Measurements from ENCODE around the gene MRPL40. TPM values are rescaled to one million over a fixed set of nuclear protein-coding genes. Genes with fewer than 3 reads are reported as not detected.

MRPL40 gene
- total RNA-seq, 1 donor from 2014 or later = 19.4 TPM

- DNase-seq (ENCODE audit: low read depth in 2 of 2) = no peak
Observed at GRCh38 chr22:19440411-19441195, 8.3 kb downstream of the MRPL40 start.

- no peak for DNase-seq (ENCODE audit: low read depth in 2 of 2)
Observed at GRCh38 chr22:19442166-19442565, 9.8 kb downstream of the MRPL40 start.

- DNase-seq (ENCODE audit: low read depth in 2 of 2) = no peak
Observed at GRCh38 chr22:19443544-19444211, 11.3 kb downstream of the MRPL40 start.

GRCh38 chr22:19445279-19445982 lies 13.1 kb downstream of the MRPL40 start:
- peak in 1 of 2 donors; percentile 43 for DNase-seq (ENCODE audit: low read depth in 2 of 2)

- peak; percentile 33 to 36 for DNase-seq (ENCODE audit: low read depth in 2 of 2)
Observed at GRCh38 chr22:19446603-19447329, 14.4 kb downstream of the MRPL40 start.

- DNase-seq (ENCODE audit: low read depth in 2 of 2) = peak; percentile 94 to 95
Observed at GRCh38 chr22:19447330-19448075, 15.2 kb downstream of the MRPL40 start, which contains the start of gene C22orf39. Gene C22orf39, minus strand, starts transcription at chr22:19447711. Its CDS starts 23 bp downstream, at chr22:19447688.

- peak in 1 of 2 donors; percentile 36 for DNase-seq (ENCODE audit: low read depth in 2 of 2)
Observed at GRCh38 chr22:19448076-19448607, 15.8 kb downstream of the MRPL40 start.

GRCh38 chr22:19448739-19449421 lies 16.5 kb downstream of the MRPL40 start:
- no peak for DNase-seq (ENCODE audit: low read depth in 2 of 2)

GRCh38 chr22:19449422-19449767 lies 17.1 kb downstream of the MRPL40 start:
- DNase-seq (ENCODE audit: low read depth in 2 of 2) = no peak

GRCh38 chr22:19450363-19451175 lies 18.2 kb downstream of the MRPL40 start:
- DNase-seq (ENCODE audit: low read depth in 2 of 2) = no peak

GRCh38 chr22:19451570-19451969 lies 19.2 kb downstream of the MRPL40 start:
- no peak for DNase-seq (ENCODE audit: low read depth in 2 of 2)

- DNase-seq (ENCODE audit: low read depth in 2 of 2) = no peak
Observed at GRCh38 chr22:19453718-19454117, 21.4 kb downstream of the MRPL40 start.

- DNase-seq (ENCODE audit: low read depth in 2 of 2) = no peak
Observed at GRCh38 chr22:19454156-19454555, 21.8 kb downstream of the MRPL40 start.

- DNase-seq (ENCODE audit: low read depth in 2 of 2) = no peak
Observed at GRCh38 chr22:19455033-19455432, 22.7 kb downstream of the MRPL40 start.

GRCh38 chr22:19455585-19456370 lies 23.4 kb downstream of the MRPL40 start:
- DNase-seq (ENCODE audit: low read depth in 2 of 2) = peak in 1 of 2 donors; percentile 50

GRCh38 chr22:19456541-19456940 lies 24.2 kb downstream of the MRPL40 start:
- DNase-seq (ENCODE audit: low read depth in 2 of 2) = no peak

GRCh38 chr22:19457828-19458428 lies 25.6 kb downstream of the MRPL40 start:
- no peak for DNase-seq (ENCODE audit: low read depth in 2 of 2)

- no peak for DNase-seq (ENCODE audit: low read depth in 2 of 2)
Observed at GRCh38 chr22:19460036-19460435, 27.7 kb downstream of the MRPL40 start.

All from lung microvascular endothelial cell (primary cell).